Ovary (tissue), 3 donors: Measurements from ENCODE around the gene FBLN2.

Source experiments
- CTCF ChIP-seq, 3 donors: fragments of 450-650 bp in 2 of 3; fragments of 200-600 bp in 1 of 3; IDR thresholded peaks; one replicate each; pipeline versions ENCODE4 v1.5.1 to v1.8.0; 2016 to 2022; ENCODE audit warnings: antibody characterized with exemption in 3 of 3, mild to moderate bottlenecking in 1 of 3
- EP300 ChIP-seq: sonication (generic); formaldehyde crosslinking; IDR thresholded peaks from one replicate; pipeline ENCODE4 v1.6.1; 2017; ENCODE audit warnings: antibody characterized with exemption
- POLR2A ChIP-seq: fragments of 450-650 bp; IDR thresholded peaks from one replicate; pipeline ENCODE4 v1.6.1; 2017; ENCODE audit warnings: antibody characterized with exemption, mild to moderate bottlenecking, moderate library complexity
- donor health status: DM: no; HTN: no; CAD: no.

- TF ChIP-seq CTCF (IDR thresholded peaks at IDR 0.05) (no peak), POLR2A (no peak), EP300 (no peak)
These were observed 66.1 kb downstream of the FBLN2 start for GRCh38 chr3:13615019-13615528.
